OCI-LY3 (cell line): ENCODE data around the gene NUDT4.
"Not testable (repeated sequence)": the region's sequence is repeated elsewhere in the genome, so short reads cannot be mapped to it uniquely, and the experiment has no call there.

Experiments
- H2AFZ ChIP-seq: fragments of 200-600, 300-600 bp; shearing (Covaris generic); 2 replicates; pipeline ENCODE4 v1.6.0; 2014; ENCODE audit warnings: antibody characterized with exemption, low read depth, low read length
- H3K27ac ChIP-seq: fragments of 200-600, 300-600 bp; sonication (generic); 2 replicates; pipeline ENCODE4 v1.5.1; 2014; ENCODE audit warnings: mild to moderate bottlenecking, low read length, moderate library complexity, mixed read lengths
- H3K27me3 ChIP-seq: fragments of 200-600, 300-600 bp; sonication (generic); 2 replicates; pipeline ENCODE4 v1.6.1; 2014; ENCODE audit warnings: low read depth, low read length, mixed read lengths
- H3K36me3 ChIP-seq: fragments of 200-600, 300-600 bp; sonication (generic); replicated peaks from 2 replicates; pipeline ENCODE3; 2014; ENCODE audit warnings: low read depth, low read length, mixed read lengths
- H3K4me1 ChIP-seq: fragments of 300-600, 200-600 bp; sonication (generic); 2 replicates; pipeline ENCODE4 v1.6.1; 2014; ENCODE audit warnings: low read length, mixed read lengths
- H3K4me2 ChIP-seq: fragments of 200-600, 300-600 bp; sonication (generic); 2 replicates; pipeline ENCODE4 v1.6.1; 2014; ENCODE audit warnings: low read length, mixed read lengths
- H3K4me3 ChIP-seq: fragments of 300-600, 200-600 bp; sonication (generic); 2 replicates; pipeline ENCODE4 v1.5.1; 2014; ENCODE audit warnings: antibody characterized with exemption, mild to moderate bottlenecking, low read length, moderate library complexity
- H3K79me2 ChIP-seq: fragments of 300-600, 200-600 bp; shearing (Covaris generic); 2 replicates; pipeline ENCODE4 v1.6.1; 2014; ENCODE audit warnings: mild to moderate bottlenecking, low read length, mixed read lengths
- H3K9ac ChIP-seq: fragments of 300-600, 200-600 bp; shearing (Covaris generic); 2 replicates; pipeline ENCODE4 v1.6.0; 2014; ENCODE audit warnings: mild to moderate bottlenecking, low read length, moderate library complexity
- H3K9me3 ChIP-seq: fragments of 200-600, 300-600 bp; shearing (Covaris generic); 2 replicates; pipeline ENCODE4 v1.6.1; 2014; ENCODE audit warnings: low read length, mixed read lengths; ENCODE audit not compliant: insufficient read depth
- H4K20me1 ChIP-seq: fragments of 200-600, 300-600 bp; sonication (generic); 2 replicates; pipeline ENCODE4 v1.6.1; 2016; ENCODE audit warnings: low read length, mixed read lengths; ENCODE audit not compliant: insufficient read depth
- EZH2phosphoT487 ChIP-seq: fragments of 200-600 bp; shearing (Covaris generic); IDR thresholded peaks from 2 replicates; pipeline ENCODE4 v1.6.1; 2018; ENCODE audit warnings: antibody characterized with exemption, mixed run types, low read depth
- TF ChIP-seq, protein P1 (sequence below): fragments of 200-600, 300-600 bp; sonication (generic); IDR thresholded peaks from 2 replicates; pipeline ENCODE4 v1.5.1; 2014; ENCODE audit warnings: antibody characterized with exemption, low read length, low read depth

The NUDT4 gene

DNA sequence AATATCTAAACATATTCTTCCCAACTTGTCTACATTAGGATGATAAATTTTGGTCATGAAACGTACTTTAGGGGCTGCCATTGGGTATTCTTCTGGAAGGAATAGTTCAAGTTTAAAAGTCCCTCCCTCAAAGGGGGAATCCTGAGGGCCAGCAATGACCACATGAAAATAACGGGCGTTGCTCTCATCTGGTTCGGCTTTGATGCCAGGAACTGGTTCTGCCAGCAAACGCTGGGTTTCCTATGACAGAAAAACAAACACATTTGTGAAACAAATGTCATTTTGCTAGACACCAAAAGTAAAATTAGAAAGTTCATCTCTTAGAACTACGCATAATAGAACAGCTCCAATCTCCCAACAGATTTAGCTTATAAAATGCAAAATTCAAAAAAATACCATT lies 33.3 kb downstream of the NUDT4 start:
- H2AFZ ChIP-seq, H3K27me3 ChIP-seq, H3K9ac ChIP-seq, H3K4me3 ChIP-seq, H3K4me2 ChIP-seq, H3K9me3 ChIP-seq, H3K27ac ChIP-seq: not testable (repeated sequence)
- Histone ChIP-seq H3K36me3 (peaks cover 19% of the 10 kb centered on the region), H3K4me1 (peaks cover 17% of the 10 kb centered on the region), H4K20me1 (peaks cover 39% of the 10 kb centered on the region), H3K79me2 (peaks cover 54% of the 10 kb centered on the region)

GRCh38 chr12:93412396-93412795 lies 34.7 kb downstream of the NUDT4 start:
- H3K27ac ChIP-seq, H3K4me2 ChIP-seq, H3K27me3 ChIP-seq, H3K9ac ChIP-seq, H2AFZ ChIP-seq, H3K9me3 ChIP-seq, H3K4me3 ChIP-seq: not testable (repeated sequence)
- peaks cover 30% of the 10 kb centered on the region for H3K4me1 ChIP-seq
- peaks cover 19% of the 10 kb centered on the region for H3K36me3 ChIP-seq
- H3K79me2 ChIP-seq = peaks cover 67% of the 10 kb centered on the region
- H4K20me1 ChIP-seq = peaks cover 46% of the 10 kb centered on the region

- H2AFZ ChIP-seq = no peak overlapping the region
- H3K9me3 ChIP-seq = no peaks in the 10 kb centered on the region
- peaks cover 14% of the 10 kb centered on the region for H3K36me3 ChIP-seq
- H3K9ac ChIP-seq = no peak overlapping the region
- peaks cover 49% of the 10 kb centered on the region for H4K20me1 ChIP-seq
- H3K27ac ChIP-seq = no peak overlapping the region
- no peak for TF ChIP-seq EZH2phosphoT487
- TF ChIP-seq, protein P1, sequence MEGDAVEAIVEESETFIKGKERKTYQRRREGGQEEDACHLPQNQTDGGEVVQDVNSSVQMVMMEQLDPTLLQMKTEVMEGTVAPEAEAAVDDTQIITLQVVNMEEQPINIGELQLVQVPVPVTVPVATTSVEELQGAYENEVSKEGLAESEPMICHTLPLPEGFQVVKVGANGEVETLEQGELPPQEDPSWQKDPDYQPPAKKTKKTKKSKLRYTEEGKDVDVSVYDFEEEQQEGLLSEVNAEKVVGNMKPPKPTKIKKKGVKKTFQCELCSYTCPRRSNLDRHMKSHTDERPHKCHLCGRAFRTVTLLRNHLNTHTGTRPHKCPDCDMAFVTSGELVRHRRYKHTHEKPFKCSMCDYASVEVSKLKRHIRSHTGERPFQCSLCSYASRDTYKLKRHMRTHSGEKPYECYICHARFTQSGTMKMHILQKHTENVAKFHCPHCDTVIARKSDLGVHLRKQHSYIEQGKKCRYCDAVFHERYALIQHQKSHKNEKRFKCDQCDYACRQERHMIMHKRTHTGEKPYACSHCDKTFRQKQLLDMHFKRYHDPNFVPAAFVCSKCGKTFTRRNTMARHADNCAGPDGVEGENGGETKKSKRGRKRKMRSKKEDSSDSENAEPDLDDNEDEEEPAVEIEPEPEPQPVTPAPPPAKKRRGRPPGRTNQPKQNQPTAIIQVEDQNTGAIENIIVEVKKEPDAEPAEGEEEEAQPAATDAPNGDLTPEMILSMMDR = no peak
- no peak overlapping the region for H3K4me3 ChIP-seq
- H3K79me2 ChIP-seq = peaks cover 74% of the 10 kb centered on the region
- H3K4me2 ChIP-seq = no peak overlapping the region
- no peaks in the 10 kb centered on the region for H3K27me3 ChIP-seq
- peaks cover 31% of the 10 kb centered on the region for H3K4me1 ChIP-seq
Measured at GRCh38 chr12:93413064-93413463, 35.3 kb downstream of the NUDT4 start.

DNA sequence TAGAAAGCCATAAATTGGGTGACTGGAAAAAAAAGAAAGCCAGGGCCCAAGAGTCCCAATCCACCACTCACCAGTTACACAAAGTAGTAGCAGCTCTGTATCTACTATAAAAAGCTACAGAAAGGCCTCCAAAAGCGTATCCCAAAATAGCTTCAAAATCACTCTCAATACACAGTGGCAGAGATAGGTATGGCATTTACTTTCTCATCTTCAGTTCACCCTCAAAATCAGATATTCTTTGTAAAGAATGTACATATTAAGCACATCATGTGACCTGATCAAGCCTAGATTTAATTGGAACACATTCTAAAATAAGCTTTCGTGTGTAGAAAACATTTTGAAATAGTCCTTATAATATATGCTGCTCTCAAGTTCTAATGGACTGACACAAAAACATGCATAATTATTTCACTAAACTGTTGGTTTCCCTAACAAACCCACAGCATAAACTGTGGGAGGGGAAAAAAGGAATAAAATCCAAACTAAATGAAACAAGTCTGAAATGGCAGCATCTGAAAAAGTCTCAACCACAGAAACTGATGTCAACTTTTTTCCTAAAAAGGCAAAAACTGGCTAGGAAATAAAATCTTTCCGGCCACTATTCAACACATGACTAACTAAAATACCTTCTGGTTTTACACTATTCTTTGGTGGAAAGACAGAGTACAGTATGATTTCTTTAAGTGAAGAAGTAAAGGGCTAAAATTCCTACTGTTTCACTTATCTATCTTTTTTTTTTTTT lies 38.2 kb downstream of the NUDT4 start:
- Histone ChIP-seq H3K9ac (peak overlapping the region; percentile 60), H3K4me2 (peak overlapping the region; percentile 66), H3K79me2 (peaks cover 98% of the 10 kb centered on the region), H3K36me3 (peaks cover 2% of the 10 kb centered on the region), H3K27ac (peak overlapping the region; percentile 75), H3K4me3 (peak overlapping the region; percentile 50), H4K20me1 (peaks cover 64% of the 10 kb centered on the region), H3K9me3 (no peaks in the 10 kb centered on the region), H3K27me3 (no peaks in the 10 kb centered on the region), H2AFZ (no peak overlapping the region), H3K4me1 (peaks cover 49% of the 10 kb centered on the region)
- TF ChIP-seq, protein P1 = no peak
- TF ChIP-seq EZH2phosphoT487 = no peak

GRCh38 chr12:93417967-93418480 lies 40.3 kb downstream of the NUDT4 start:
- no peak overlapping the region for H3K27ac ChIP-seq
- peaks cover 69% of the 10 kb centered on the region for H3K4me1 ChIP-seq
- peaks cover 4% of the 10 kb centered on the region for H3K36me3 ChIP-seq
- H4K20me1 ChIP-seq = peaks cover 72% of the 10 kb centered on the region
- no peaks in the 10 kb centered on the region for H3K27me3 ChIP-seq
- H3K9me3 ChIP-seq = no peaks in the 10 kb centered on the region
- peaks cover 98% of the 10 kb centered on the region for H3K79me2 ChIP-seq
- no peak overlapping the region for H3K9ac ChIP-seq
- no peak overlapping the region for H2AFZ ChIP-seq
- no peak overlapping the region for H3K4me3 ChIP-seq
- no peak overlapping the region for H3K4me2 ChIP-seq
- no peak for TF ChIP-seq EZH2phosphoT487
- TF ChIP-seq, protein P1 = no peak
